ENCODE results near the gene NINL.

DNA sequence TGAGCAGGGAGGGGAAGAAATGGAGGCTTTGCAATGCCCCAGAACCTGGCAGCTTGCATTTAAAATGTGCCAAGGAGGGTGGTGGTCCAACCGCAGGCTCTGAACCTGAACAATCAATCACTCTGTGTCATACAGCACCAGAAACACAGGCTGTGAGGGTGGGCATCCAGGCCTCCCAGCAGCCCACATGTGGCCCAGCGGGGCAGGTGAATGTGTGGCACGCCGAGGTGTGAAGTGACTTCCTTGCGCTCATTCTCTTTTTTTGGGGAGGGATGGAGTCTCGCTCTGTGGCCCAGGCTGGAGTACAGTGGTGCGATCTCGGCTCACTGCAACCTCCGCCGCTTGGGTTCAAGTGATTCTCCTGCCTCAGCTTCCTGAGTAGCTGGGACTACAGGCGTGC is 97.4 kb downstream of the NINL start:
- TF ChIP-seq EZH2phosphoT487 (IDR thresholded peaks at IDR 0.05; ENCODE audit: borderline replicate concordance, low read depth): no peak
- TF ChIP-seq, protein P1, sequence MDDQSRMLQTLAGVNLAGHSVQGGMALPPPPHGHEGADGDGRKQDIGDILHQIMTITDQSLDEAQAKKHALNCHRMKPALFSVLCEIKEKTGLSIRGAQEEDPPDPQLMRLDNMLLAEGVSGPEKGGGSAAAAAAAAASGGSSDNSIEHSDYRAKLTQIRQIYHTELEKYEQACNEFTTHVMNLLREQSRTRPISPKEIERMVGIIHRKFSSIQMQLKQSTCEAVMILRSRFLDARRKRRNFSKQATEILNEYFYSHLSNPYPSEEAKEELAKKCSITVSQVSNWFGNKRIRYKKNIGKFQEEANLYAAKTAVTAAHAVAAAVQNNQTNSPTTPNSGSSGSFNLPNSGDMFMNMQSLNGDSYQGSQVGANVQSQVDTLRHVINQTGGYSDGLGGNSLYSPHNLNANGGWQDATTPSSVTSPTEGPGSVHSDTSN (IDR thresholded peaks at IDR 0.05): no peak
- no peak for TF ChIP-seq FOXJ3 (CRISPR knock-in tag; IDR thresholded peaks at IDR 0.05)
- TF ChIP-seq, protein P2, sequence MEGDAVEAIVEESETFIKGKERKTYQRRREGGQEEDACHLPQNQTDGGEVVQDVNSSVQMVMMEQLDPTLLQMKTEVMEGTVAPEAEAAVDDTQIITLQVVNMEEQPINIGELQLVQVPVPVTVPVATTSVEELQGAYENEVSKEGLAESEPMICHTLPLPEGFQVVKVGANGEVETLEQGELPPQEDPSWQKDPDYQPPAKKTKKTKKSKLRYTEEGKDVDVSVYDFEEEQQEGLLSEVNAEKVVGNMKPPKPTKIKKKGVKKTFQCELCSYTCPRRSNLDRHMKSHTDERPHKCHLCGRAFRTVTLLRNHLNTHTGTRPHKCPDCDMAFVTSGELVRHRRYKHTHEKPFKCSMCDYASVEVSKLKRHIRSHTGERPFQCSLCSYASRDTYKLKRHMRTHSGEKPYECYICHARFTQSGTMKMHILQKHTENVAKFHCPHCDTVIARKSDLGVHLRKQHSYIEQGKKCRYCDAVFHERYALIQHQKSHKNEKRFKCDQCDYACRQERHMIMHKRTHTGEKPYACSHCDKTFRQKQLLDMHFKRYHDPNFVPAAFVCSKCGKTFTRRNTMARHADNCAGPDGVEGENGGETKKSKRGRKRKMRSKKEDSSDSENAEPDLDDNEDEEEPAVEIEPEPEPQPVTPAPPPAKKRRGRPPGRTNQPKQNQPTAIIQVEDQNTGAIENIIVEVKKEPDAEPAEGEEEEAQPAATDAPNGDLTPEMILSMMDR (IDR thresholded peaks at IDR 0.05): no peak
- TF ChIP-seq, protein P3, sequence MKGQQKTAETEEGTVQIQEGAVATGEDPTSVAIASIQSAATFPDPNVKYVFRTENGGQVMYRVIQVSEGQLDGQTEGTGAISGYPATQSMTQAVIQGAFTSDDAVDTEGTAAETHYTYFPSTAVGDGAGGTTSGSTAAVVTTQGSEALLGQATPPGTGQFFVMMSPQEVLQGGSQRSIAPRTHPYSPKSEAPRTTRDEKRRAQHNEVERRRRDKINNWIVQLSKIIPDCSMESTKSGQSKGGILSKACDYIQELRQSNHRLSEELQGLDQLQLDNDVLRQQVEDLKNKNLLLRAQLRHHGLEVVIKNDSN (IDR thresholded peaks at IDR 0.05; ENCODE audit: borderline replicate concordance, low read depth): no peak
- TF ChIP-seq, protein P4, sequence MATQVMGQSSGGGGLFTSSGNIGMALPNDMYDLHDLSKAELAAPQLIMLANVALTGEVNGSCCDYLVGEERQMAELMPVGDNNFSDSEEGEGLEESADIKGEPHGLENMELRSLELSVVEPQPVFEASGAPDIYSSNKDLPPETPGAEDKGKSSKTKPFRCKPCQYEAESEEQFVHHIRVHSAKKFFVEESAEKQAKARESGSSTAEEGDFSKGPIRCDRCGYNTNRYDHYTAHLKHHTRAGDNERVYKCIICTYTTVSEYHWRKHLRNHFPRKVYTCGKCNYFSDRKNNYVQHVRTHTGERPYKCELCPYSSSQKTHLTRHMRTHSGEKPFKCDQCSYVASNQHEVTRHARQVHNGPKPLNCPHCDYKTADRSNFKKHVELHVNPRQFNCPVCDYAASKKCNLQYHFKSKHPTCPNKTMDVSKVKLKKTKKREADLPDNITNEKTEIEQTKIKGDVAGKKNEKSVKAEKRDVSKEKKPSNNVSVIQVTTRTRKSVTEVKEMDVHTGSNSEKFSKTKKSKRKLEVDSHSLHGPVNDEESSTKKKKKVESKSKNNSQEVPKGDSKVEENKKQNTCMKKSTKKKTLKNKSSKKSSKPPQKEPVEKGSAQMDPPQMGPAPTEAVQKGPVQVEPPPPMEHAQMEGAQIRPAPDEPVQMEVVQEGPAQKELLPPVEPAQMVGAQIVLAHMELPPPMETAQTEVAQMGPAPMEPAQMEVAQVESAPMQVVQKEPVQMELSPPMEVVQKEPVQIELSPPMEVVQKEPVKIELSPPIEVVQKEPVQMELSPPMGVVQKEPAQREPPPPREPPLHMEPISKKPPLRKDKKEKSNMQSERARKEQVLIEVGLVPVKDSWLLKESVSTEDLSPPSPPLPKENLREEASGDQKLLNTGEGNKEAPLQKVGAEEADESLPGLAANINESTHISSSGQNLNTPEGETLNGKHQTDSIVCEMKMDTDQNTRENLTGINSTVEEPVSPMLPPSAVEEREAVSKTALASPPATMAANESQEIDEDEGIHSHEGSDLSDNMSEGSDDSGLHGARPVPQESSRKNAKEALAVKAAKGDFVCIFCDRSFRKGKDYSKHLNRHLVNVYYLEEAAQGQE (IDR thresholded peaks at IDR 0.05; ENCODE audit: low read depth, low read length): no peak
- no peak for TF ChIP-seq YY1 (IDR thresholded peaks at IDR 0.05; ENCODE audit: low read depth)

Measured in SK-N-SH (cell line).